Measurements from ENCODE around the gene MPP2.

GRCh38 chr17:43877451-43878155, 29.7 kb downstream of the MPP2 start:
- TF ChIP-seq CTCF (IDR thresholded peaks at IDR 0.05; ENCODE audit: poor library complexity, severe bottlenecking), result no peak
- no peak for TF ChIP-seq TAF1 (IDR thresholded peaks at IDR 0.05; ENCODE audit: low read depth)
- no peak for TF ChIP-seq POLR2AphosphoS5 (IDR thresholded peaks at IDR 0.05)
- TF ChIP-seq EP300 (conservative IDR thresholded peaks at IDR 0.05; ENCODE audit: poor library complexity, severe bottlenecking), result no peak
